GM19397 (cell line): ENCODE measurements around the gene SUV39H2.
A peak's percentile ranks its signal among the peaks of the same experiment; 100 is the strongest.
"Not testable (repeated sequence)": the region's sequence is repeated elsewhere in the genome, so short reads cannot be mapped to it uniquely, and the experiment has no call there.

Source experiments
- ATAC-seq: cut with Tn5 transposase; IDR thresholded peaks from one replicate; pipeline ENCODE4 v1.9.1; 2021; ENCODE audit warnings: mild to moderate bottlenecking, moderate library complexity; ENCODE audit not compliant: unreplicated experiment

Gene SUV39H2

GRCh38 chr10:14878266-14879123 lies at the start of gene SUV39H2:
Gene SUV39H2 (plus strand): TSS chr10:14878866. CDS start chr10:14878889, 23 bp downstream.
- ATAC-seq = peak; percentile 94

GRCh38 chr10:14833106-14833505 lies 45.6 kb upstream of the SUV39H2 start:
- ATAC-seq = no peak

DNA sequence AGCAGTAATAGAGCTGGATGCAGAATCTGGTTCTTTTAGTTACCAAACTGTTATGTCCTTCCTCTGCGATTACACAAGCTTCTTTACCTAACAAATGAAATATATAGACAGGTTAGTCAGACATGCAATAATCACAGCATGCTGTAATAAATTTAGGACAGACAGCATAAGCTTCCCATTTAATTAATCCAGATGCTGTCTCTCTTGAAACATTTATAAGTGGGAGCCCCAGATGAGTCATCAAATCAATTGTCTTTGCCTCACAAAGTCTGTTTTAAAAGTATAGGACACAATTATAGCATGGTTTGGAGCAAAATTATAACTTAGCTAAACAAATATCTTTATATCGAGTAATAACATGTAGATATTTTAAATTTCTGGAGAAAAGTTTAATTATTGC lies 42.5 kb upstream of the SUV39H2 start:
- ATAC-seq = no peak

DNA sequence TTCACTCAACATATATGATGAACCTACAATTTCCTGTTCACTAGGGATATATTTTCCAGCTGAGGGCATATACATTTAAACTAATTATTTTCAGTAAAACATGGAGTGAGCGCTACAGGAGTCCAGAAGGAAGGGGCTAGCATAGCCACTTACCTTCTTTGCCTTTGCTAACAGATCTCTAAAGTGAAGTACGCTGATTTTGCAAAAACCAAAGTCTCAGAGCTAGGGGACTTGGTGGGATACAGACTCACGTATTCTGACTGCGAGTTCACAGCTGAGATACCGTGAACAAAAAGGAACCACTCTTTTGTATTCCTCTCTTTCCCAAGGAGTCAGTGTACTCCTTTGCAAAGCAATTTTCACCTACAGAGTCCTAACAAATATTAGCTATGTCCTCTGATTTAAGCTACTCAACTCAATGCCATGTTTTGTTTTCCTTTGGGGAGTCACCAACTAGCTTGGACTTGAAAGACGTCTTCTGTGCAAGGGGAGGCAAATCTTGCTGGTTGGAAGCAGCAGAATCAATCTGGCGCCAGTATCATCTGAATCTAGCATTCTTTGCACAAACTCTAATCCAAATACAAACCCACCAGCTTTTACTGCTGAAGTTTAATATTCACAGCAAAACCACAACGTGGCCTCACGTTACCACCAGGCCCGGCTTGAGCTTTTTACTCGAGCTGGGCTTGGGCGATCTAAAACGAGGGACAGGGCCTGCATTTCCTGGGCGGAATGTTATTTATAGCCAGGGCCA lies 41.5 kb upstream of the SUV39H2 start:
- no peak for ATAC-seq

DNA sequence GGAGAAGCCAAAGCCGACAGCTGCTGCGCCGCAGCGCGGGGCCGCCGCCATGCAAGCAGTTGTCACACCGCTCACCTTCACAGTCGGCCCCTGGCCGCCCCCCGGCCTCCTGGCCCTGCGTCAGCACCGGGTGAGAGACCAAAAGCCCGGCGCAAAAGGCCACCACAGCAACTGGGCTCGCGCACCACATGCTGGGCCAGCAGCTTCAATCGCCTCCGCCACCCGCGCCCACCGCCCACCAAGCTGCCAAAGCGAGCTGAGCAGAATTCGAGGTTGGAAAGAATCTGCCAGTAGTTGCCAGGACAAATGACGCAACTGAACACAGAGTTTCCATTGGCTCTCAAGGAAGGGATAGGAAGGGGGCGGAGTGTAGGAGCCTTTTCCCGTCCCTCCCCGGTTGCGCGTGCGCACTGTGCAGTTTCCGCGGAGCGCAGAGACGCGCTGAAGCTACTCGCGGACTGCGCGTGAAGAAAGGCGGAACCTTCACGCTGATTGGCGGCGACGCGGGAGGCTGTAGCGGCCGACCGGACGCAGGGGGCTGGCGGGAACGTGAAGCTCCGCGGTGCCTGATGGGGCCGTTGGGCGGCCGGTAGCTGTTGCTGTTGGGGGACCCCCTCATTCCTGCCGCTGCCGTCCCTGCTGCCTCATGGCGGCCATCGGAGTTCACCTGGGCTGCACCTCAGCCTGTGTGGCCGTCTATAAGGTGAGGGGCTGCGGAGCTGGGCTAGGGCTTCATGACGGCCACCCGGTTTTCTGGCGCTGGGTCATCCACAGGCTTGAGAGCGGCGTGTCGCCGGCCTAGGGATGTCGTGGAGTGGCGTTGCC lies 40.7 kb upstream of the SUV39H2 start, which contains the start of the genes CDNF, HSPA14 and MSANTD7:
Gene CDNF (minus strand): TSS at position 281 of the 825 bp plus-strand sequence. CDS start 91 bp downstream, at position 190.
Gene HSPA14 (plus strand): TSS at position 550 of the 825 bp plus-strand sequence. CDS start 97 bp downstream, at position 647.
Gene MSANTD7 (plus strand): TSS at position 550 of the 825 bp plus-strand sequence. CDS start 3,979 bp downstream, outside the sequence.
- ATAC-seq = peak; percentile 95

- ATAC-seq = peak; percentile 5
Measured at GRCh38 chr10:14838582-14839304, 39.9 kb upstream of the SUV39H2 start.

GRCh38 chr10:14839305-14839695 lies 39.4 kb upstream of the SUV39H2 start:
- ATAC-seq = no peak

- ATAC-seq = no peak
Measured at GRCh38 chr10:14840178-14840577, 38.5 kb upstream of the SUV39H2 start.

DNA sequence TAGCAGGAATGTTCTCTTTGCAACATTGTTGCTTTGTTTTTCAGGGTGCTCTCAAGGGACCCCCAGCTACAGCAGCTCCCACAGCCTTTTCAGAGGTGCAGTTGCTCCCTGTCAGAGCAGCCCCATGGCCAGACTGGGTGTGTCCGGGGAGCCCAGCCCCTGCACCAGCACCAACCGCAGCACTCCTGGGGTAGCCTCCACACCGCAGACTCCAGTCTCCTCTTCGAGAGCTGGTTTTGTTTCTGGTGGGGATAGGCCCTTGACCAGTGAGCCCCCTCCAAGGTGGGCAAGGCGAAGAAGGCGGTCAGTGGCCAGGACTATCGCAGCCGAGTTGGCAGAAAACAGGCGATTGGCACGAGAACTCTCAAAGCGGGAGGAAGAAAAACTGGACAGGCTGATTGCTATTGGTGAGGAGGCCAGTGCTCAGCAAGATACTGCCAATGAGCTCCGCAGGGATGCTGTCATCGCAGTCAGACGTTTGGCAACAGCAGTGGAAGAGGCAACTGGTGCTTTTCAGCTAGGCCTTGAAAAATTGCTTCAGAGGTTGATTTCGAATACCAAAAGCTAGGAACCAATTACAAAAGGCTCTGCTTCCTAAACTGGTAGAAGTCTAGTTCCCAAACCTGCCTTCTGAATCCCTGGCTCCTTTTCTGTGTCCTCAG lies 35.2 kb upstream of the SUV39H2 start:
- ATAC-seq = no peak

GRCh38 chr10:14844948-14845347 lies 33.7 kb upstream of the SUV39H2 start:
- ATAC-seq = no peak

- ATAC-seq = no peak
Measured at GRCh38 chr10:14852236-14852635, 26.4 kb upstream of the SUV39H2 start.

GRCh38 chr10:14855453-14855852 lies 23.2 kb upstream of the SUV39H2 start:
- ATAC-seq = no peak

GRCh38 chr10:14858338-14858960 lies 20.2 kb upstream of the SUV39H2 start:
- ATAC-seq = no peak

- ATAC-seq = no peak
Measured at GRCh38 chr10:14859043-14859442, 19.6 kb upstream of the SUV39H2 start.

DNA sequence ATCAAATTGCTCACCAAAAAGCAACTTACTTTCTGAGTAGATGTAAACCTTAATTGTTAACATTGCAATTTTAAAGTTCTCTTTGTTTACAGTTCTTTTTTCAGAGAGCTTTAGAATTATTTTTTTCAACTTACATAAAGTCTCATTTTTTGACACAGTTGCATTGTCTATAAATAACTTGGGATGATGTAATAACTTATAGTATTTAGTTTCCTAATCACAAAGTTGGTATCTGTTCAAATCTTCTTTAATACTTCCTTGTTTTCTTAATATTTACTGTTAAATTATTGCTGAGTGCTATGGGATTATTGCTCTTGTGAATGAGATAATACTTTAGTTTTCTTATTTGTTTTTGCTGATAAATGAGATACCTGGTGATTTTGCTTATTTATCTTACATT lies 18.9 kb upstream of the SUV39H2 start:
- ATAC-seq = no peak

GRCh38 chr10:14860791-14861190 lies 17.9 kb upstream of the SUV39H2 start:
- no peak for ATAC-seq

GRCh38 chr10:14864466-14864865 lies 14.2 kb upstream of the SUV39H2 start:
- ATAC-seq = not testable (repeated sequence)

DNA sequence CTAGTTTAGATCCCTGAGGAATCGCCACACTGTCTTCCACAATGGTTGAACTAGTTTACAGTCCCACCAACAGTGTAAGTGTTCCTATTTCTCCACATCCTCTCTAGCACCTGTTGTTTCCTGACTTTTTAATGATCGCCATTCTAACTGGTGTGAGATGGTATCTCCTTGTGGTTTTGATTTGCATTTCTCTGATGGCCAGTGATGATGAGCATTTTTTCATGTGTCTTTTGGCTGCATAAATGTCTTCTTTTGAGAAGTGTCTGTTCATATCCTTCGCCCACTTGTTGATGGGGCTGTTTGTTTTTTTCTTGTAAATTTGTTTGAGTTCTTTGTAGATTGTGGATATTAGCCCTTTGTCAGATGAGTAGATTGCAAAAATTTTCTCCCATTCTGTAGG lies 13.8 kb upstream of the SUV39H2 start:
- not testable (repeated sequence) for ATAC-seq
